ENCODE results near the gene ZNF112.
"Not testable (repeated sequence)": the region's sequence is repeated elsewhere in the genome, so short reads cannot be mapped to it uniquely, and the experiment has no call there.

ZNF112 gene

DNA sequence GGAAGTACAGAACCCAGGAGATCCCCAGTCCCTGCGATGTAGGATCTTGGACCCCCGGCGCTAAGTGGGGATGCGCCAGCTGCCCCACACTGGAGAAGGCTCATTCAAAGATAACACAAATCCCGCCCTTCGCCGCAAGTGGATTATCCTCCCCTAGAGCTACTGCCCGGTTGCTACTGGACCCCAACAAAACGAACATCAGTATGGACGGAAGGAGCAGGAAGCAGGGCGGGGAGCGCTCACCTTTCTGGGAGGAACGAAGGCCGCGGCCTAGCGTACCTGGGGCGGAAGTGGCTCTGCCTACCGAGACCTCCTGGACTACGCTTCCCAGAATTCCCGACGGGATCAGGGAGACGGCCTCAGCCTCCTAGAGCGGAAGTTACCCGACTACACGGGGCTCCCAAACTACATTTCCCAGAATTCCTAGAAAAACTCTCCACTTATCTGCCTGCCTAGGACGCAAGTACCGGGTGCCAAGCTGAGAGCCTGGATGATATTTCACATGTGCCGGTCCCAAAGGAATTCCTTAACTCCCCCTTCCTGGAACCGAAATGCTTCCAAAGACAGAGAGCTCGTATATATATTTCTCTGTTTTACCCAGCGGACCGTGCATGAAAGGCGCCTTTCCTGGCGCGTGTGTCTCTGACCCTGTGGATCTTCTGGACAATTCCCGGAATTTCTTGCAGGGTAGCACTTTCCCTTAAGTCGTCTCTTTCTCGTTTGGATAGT, at the start of gene ZNF112:
Gene ZNF112, minus strand, starts transcription at position 298 of the 729 bp plus-strand sequence. CDS start 16,141 bp downstream, outside the sequence.
- DNase-seq, result peak; percentile 37 to 98 (median 86)

DNA sequence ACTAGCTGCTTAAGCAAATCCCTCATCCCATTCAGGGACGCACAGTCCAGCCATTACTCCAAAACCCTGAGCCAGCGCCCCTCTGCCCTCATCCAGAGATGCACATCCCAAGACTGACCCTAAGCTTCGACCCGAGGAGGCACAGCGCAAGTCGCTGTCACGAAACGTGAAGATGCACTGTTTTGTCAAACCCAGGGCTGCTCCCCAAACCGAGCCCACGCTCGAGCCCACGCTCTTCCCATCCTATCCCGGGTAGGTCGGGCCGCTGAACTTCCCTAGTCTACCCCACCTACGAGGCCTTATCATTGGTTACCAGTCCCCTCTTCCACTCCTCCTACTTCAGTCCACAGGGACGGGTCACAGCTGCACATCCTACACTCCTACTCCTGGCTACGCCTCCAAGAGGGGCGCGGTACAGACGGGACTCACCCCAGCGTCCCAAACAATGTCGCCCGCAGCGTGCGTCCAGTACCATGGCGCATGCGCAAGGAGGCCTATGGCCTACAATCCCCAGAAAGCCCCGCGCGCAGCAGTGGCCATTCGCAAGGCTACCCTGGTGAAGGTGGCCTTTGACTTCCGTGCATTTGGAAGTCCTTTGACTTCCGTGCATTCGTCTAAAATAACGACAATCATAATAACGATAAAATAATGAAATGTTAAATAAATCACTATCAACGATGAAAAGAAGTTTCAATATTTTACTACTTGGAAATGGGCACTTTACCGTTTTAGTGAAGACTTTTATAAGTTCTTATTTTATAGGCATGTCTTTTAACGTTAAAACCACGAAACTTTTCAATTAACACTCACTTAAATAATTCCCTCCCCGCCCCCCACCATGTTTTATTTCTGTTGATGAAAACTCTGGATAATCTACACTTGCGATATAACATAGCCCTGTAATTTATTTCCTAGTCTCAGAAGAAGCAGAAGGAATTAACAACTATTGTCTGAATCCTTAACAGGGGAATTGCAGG, 44.9 kb upstream of the ZNF112 start, which contains the start of gene ZNF285:
Gene ZNF285, minus strand, starts transcription at position 470 of the 977 bp plus-strand sequence. CDS start 4,395 bp downstream, outside the sequence.
- no peak for DNase-seq

DNA sequence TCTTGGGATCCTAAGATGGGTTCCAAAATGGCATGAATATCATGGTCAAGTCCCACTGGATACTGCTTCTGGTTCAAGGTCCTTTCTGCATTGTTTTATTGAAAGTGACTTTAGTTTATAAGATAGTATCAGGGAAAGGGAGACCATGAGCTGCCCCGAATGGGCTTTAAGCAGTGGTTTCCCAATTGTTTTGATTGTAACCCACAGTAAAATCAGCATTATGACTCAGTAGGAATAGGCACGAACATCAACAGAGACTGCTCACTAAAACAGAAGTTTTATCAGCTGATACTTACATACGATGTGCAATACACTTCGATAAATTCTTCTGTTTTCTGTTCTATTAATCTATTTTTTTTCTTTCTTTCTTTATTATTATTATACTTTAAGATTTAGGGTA, 32.8 kb upstream of the ZNF112 start:
- DNase-seq, result not testable (repeated sequence)

DNA sequence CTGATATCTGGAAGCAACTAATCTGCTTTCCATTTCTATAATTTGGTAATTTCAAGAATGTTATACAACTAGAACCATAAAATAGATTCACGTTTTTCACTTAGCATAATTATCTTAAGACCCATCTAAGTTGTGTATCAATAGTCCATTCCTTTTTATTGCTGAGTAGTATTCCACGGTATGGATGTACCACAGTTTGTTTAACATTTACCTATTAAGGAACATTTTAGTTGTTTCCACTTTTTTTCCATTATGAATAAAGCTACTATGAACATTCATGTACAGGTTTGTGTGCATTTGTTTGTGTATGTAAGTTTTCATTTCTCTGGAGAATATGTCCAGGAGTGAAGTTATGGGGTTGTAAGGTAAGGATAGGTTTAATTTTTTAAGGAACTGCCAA, 18.3 kb upstream of the ZNF112 start:
- DNase-seq, result no peak

DNA sequence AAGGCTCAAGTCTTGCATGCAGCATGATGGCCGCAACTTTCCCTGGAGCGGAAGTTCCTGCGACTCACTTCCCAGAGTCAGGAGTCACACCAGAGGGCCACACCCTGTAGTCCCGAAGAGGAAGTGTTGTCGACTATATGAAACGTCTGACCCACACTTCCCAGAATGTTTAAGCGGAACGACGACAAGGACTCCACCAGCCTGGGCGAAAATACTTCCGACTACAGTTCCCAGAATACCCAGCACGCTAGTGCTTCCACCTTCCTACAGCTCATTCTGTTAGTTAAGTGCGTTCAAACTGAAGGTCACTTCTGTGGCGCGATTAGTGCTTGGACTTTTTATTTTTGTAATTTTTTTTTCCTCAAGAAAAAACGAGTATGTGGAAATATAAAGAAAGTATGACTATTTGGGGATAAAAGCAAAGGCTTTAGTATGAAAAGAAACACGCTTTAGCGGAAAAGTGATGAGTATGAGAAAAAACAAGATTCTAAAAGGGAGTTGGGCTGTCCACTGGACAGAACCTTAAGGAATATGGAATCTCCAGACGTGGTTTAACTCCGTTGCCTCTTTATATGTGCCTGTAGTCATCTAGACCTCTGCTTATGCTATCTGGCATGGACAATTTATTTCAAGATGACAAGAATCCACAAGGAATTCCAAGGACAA, 15.5 kb upstream of the ZNF112 start:
- no peak for DNase-seq

DNA sequence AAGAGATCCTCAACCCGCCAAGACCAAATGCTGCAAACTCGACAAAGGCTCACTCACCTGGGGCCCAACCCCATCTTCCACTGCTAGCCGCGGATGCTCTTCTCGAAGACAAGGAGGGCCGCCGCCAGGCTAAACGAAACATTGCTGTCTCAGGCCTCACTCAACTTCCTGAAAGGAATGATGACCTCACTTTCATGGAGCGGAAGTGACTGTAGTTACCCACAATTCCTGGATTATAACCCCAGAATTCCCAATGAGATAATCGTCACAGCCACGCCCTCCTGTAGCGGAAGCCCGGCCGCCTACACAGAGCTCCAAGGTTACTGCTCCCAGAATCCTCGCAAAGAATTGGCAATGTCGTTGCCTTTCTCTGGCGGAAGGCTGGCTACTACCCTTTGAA, 10.5 kb upstream of the ZNF112 start:
- DNase-seq, result no peak

DNA sequence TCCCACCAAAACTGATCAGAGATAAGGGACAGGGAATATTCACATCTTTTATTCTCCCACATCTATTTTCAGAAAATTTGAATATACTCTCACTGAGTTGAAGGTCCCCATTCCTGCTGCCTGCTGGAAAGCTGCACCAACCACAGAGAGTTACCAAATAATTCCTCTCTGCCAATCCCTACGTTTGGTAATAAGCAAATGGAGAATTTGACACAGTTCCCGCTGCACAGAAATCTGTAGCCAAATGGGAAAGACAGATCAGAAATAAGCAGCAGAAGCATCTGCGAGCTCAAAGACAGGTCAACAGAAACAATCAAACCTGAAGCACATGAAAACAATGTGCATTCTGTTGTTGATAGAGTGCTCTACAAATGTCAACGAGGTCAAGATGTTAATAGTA, 9.9 kb downstream of the ZNF112 start:
- DNase-seq, result peak in 1 of 14 donors; percentile 74

DNA sequence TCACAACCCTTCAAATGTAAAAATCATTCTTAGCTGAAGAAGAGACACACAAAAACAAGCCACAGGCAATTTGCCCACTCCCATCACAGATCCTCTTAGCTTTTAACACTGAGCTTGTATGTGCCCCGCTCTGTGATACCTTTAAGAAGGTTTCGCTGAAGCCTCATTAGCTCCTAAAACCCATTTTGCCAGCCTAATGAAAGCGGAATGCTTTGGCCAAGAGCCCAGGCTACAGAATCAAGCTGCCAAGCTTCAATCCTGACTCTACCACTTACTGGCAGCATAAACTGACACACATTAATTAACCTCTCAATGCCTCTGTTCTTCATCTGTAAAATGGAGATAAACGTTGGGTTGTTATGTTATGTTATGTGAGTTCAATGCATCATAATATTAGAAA, 10.5 kb downstream of the ZNF112 start:
- DNase-seq, result peak in 8 of 14 donors; percentile 2 to 82 (median 14)

DNA sequence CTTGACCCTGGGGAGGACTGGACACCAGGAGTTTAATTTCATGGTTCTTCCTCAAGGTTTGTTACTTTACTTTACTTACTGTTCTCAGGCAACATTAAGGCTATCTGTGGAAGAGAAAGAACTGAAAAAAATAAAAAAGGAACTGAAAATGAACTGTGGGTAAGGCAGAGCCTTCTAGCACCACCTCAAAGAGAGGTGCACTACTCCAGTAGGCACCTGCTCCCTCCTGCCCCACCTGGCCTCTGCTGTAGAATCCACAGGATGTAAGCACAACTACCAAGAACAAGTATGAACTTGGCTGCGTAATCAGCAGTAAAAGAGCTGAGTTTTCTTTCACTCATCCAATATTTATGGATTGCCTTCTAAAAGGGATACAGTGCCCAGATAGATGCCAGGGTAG, 12.2 kb downstream of the ZNF112 start:
- DNase-seq, result no peak

DNA sequence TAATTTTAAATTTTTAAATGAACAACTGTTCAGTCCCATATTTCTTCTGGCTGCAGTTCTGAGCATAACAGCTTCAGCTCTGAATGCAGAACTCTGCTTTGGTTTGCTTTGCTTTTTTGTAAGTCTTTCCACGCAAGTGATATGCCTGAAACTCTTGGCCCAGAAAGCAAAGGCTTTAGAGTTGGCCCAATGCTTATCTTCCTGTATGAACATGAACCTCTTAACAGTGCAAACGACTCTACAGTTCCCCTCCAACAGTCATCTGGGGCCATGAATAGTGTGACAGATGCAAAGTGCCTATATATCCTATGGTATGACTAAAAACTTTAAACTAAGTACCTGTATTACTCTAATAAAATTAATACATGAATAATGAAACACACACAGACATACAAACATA, 14.7 kb downstream of the ZNF112 start:
- no peak for DNase-seq

DNA sequence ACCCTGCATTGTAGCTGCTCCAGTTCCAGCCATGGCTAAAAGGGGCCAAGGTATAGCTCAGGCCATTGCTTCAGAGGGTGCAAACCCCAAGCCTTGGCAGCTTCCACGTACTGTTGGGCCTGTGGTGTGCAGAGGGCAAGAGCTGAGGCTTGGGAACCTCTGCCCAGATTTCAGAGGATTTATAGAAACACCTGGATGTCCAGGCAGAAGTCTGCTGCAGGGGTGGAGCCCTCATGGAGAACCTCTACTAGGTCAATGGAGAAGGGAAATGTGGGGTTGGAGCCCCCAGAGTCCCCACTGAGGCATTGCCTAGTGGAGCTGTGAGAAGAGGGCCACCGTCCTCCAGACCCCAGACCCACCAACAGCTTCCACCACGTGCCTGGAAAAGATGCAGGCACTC, 21.8 kb downstream of the ZNF112 start:
- not testable (repeated sequence) for DNase-seq

DNA sequence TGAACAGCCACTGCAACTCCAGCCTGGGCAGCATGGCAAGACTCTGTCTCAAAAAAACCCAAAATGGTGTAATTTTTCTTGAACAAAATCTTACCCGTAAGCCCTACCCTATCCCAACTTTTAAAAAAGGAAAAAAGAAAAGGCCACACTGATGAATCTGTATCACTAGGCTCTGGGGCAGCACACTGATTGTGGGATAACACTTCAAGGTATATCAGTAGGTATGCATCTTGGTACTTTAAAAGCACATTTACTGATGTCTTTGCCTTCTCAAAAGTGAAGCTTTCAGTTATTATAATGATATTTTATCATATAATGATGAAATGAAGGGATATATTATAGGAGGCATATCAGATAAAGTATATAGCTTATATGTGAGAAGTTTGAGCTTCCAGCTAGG, 24.3 kb downstream of the ZNF112 start:
- DNase-seq, result no peak

DNA sequence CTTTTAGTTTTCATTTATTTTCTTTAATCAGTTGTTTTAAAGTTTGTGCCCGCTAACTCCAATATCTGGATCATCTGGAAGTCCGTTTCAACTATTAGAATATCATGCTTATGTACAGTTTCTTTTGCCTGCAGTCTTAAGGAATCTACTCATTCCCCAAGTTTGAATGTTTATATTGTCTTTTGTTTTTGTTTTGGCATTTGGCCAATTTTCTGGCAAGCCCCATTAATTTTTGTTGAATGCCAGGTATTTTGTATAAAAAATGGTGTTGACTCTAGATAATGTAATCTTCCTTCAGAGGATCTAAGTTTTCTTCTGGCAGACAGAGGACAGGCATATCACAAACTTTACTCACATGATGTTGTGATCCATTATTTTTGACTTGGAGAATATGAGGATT, 40.6 kb downstream of the ZNF112 start:
- DNase-seq, result no peak

DNA sequence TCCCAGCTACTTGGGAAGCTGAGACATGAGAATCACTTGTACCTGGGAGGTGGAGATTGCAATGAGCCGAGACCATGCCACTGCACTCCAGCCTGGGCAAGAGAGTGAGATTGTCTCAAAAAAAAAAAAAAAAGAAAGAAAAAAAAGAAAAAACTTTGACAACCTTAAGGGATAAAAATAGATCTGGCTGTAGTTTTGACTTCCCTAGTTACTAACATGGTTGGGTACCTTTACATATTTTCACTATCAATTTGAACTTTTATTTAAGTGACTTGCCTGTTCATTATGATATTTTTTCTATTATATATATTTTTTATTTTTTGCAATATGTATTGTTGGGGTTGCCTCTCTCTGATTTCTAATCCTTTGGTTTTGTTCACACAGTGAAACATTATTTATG, 43.2 kb downstream of the ZNF112 start:
- no peak for DNase-seq

DNA sequence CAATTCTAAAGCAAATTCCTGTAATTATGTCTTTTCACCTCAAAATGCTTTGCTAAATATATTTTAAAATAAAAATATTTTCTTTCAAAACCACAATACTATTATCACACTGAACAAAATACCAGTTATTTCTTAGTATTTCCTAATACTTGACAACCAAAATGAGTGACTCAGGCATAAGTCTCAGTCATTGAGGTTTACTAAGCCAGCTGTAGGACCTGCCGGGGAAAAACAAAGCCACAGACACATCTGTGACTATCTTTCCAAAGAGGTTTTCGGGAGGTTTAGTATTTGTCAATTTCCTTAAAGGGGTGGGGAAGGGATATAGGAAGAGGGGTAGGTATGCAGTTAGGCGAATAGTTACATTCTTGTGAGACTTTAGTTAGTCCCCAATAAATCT, 48.5 kb downstream of the ZNF112 start:
- no peak for DNase-seq

DNA sequence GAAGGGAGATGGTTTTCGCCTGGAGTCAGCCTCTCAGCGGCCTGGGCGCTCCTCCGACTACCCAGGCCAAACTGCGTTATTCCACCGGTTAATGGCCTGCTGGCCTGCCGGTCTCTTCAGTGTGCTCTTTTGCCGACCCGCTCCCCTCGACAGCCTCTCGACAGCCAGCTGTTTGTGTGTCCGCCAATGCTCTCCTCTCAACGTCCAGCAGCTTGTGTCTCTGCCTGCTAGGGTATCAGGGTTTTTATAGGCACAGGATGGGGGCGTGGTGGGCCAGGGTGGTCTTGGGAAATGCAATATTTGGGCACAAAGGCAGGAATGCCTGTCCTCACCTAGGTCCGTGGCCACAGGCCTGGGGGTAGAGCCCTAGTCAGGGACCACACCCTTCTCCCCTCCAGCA, 50.2 kb downstream of the ZNF112 start:
- DNase-seq, result no peak

DNA sequence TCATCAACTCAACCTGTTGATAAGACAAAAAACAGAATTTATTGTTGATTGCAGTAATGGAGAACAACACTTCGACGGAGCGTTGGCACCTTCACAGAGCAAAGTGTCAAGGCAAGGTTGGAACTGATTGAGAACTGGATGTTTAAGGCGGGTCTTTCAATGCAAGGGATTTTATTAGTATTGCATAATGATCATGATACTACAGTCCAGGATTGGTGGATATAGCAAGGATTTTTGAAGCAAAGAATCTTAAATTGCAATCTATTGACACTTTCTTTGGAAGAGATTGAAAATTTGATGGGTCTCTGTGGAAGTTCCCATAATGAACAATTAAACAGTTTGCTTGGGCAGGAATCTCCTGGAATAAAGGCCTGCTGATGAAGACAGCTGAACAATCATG, 51.0 kb downstream of the ZNF112 start:
- no peak for DNase-seq

DNA sequence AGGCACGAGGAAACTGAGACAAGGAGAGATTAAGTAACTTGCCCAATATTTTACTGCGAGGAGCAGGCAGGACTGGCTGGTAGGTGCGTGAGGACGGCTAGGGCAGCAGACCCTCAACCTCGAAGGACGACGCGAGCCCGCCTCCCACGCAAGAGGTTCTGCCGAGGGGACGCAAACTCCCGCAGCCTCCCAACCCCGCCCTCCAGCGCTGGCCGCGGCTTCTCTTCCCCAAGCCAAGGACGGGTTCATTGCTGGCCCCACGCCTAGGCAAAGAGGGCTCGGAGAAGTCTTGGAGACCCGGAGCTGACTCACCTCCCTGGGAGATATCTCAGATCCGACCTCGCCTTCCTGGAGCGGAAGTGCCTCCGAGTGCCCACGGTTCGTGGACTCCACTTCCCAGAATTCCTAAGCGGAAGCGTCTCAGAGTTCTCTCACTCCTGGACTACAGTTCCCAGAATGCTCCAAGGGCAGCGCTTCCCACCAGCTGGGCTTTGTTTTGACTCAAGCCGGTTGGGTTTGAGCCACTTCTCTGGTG, 51.8 kb downstream of the ZNF112 start, which contains the start of gene ZNF235:
Gene ZNF235, minus strand, starts transcription at position 367 of the 535 bp plus-strand sequence. CDS start 1,621 bp downstream, outside the sequence.
- peak; percentile 5 to 92 (median 84) for DNase-seq

DNA sequence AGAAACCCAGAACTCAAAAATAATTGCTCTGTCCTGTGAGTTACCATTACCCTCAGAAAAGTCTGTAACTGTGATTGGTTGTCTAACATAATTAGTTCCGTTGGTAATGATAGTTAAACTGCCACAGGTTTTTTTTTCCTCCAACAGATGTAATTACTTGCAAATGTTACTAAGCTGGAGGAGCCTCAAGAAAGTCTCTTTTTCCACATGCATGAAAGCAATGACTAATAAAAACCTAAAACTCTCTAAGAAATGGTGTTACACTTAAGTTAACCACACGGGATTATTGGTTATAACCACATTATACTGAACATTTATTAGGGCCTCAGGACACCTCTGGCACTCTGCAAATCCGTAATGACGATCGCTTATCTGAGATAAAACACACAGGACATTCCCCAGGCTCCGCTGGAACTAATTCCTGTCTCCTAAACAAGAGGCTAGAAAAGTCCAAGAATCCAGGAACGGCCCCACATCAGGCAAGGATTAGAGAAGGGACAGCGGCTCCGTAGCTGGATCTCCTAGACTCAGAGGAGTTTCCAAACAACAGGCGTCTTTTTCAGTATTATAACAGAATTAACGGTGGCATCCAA, 52.4 kb downstream of the ZNF112 start:
- DNase-seq, result peak in 1 of 14 donors; percentile 5

DNA sequence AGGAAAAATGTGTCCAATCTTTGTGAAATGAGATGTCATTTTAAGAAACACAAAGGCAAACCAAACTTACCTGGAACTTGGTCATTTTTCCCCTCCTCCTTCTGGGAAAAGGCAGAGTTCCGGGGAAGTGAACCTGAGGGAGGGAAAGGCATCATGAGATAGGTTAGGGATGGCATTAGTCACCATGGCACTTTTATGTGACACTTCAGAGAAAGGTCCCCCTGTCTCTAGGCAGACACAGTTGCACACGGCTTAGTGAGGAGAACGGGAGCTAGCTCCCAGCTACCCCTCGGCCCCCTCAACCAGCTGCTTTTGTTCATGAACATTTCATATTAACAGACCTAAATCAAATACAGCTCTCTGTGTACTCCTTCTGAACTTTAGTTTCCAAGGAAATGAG, 53.2 kb downstream of the ZNF112 start:
- no peak for DNase-seq

DNA sequence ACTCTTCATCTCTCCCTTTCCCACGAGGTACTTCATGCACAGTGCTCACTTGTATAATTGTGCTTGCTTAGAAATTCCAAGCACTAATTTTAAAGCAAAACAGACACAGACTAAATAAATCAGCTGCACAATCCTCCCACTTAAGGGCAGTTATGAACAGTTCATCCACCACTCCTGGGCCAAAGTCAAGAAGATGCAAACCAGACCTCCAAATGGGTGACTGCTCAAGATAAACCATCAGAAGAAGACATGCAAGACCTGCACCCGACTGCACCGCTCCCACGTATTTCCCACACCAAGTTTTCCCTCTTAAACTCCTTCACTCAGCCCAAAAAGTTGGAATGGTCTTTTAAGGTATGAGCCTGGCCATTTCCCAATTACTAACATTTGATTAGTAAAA, 71.5 kb downstream of the ZNF112 start:
- no peak for DNase-seq

DNA sequence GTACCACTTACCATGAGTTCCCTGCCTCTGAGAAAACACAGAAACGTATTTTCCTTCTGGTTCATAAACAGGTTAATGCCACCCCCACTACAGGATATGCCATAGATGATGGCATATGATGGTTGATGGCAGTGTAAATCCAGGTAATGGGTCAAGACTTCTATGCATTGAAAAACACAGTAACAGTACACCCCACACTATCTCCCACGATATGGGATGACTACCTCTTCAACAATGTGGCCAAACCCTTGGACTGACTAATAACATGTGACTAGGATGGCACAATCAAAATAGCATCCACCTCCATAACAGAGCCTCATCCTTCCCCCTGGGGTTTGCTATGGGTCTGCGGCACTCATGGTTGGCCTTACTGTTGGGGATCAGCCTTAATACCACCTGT, 73.6 kb downstream of the ZNF112 start:
- no peak for DNase-seq

Data from C1 segment of cervical spinal cord (tissue), 14 donors.